ENCODE data around the gene TLR9. TPM values are rescaled to one million over a fixed set of nuclear protein-coding genes. Genes with fewer than 3 reads are reported as not detected.

TLR9 gene
- total RNA-seq, 1 experiment from 2014 or later: not detected

GRCh38 chr3:52172262-52172757 lies 53.1 kb downstream of the TLR9 start:
- no peak for DNase-seq (ENCODE audit: low spot score)

- DNase-seq (ENCODE audit: low spot score): no peak
Observed at GRCh38 chr3:52171514-52172261, 53.8 kb downstream of the TLR9 start.

Small RNAs within 50 kb of the gene (small RNA-seq; reads per million reads assigned to genes)
- gene MIRLET7G: 40.9 reads per million, percentile 95 among the genes with 10 or more reads in this experiment

Other genes with a start within 250 kb of the TLR9 start
- gene ACY1, start 242.1 kb downstream of the TLR9 start, total RNA-seq (2014; rRNA removed; shearing (Covaris generic)): 143 and 164 TPM in 2 replicates
- 609 and 691 TPM in 2 replicates for gene RPL29, start 229.8 kb downstream of the TLR9 start, total RNA-seq (2014; rRNA removed; shearing (Covaris generic))
- 15.7 and 18.5 TPM in 2 replicates for gene DUSP7, start 169.1 kb downstream of the TLR9 start, total RNA-seq (2014; rRNA removed; shearing (Covaris generic))
- 25.2 and 27.4 TPM in 2 replicates for gene POC1A, start 71.2 kb downstream of the TLR9 start, total RNA-seq (2014; rRNA removed; shearing (Covaris generic))
- 31.5 and 34.4 TPM in 2 replicates for gene ALAS1, start 27.5 kb downstream of the TLR9 start, total RNA-seq (2014; rRNA removed; shearing (Covaris generic))
- 80.5 and 85.4 TPM in 2 replicates for gene TWF2, start 13.5 kb upstream of the TLR9 start, total RNA-seq (2014; rRNA removed; shearing (Covaris generic))
- gene PPM1M, start 20.1 kb upstream of the TLR9 start, total RNA-seq (2014; rRNA removed; shearing (Covaris generic)): 4.0 and 4.2 TPM in 2 replicates
- gene WDR82, start 53.0 kb upstream of the TLR9 start, total RNA-seq (2014; rRNA removed; shearing (Covaris generic)): 16.4 and 18.9 TPM in 2 replicates
- gene GLYCTK, start 62.2 kb upstream of the TLR9 start, total RNA-seq (2014; rRNA removed; shearing (Covaris generic)): 23.0 and 29.0 TPM in 2 replicates
- gene DNAH1, start 90.7 kb upstream of the TLR9 start, total RNA-seq (2014; rRNA removed; shearing (Covaris generic)): 1.4 and 4.0 TPM in 2 replicates
- 59.4 and 80.5 TPM in 2 replicates for gene BAP1, start 184.4 kb upstream of the TLR9 start, total RNA-seq (2014; rRNA removed; shearing (Covaris generic))
- gene PHF7, start 185.0 kb upstream of the TLR9 start, total RNA-seq (2014; rRNA removed; shearing (Covaris generic)): 1.6 and 2.7 TPM in 2 replicates
- 0.15 and 0.31 TPM in 2 replicates for gene SEMA3G, start 219.5 kb upstream of the TLR9 start, total RNA-seq (2014; rRNA removed; shearing (Covaris generic))
- 5.7 and 6.5 TPM in 2 replicates for gene TNNC1, start 228.4 kb upstream of the TLR9 start, total RNA-seq (2014; rRNA removed; shearing (Covaris generic))
- 43.8 and 47.7 TPM in 2 replicates for gene NISCH, start 230.0 kb upstream of the TLR9 start, total RNA-seq (2014; rRNA removed; shearing (Covaris generic))